HG03558 (cell line): Measurements from ENCODE around the gene SLC4A7.

Experiments
- ATAC-seq: cut with Tn5 transposase; IDR thresholded peaks from one replicate; pipeline ENCODE4 v1.9.1; 2021; ENCODE audit warnings: moderate number of reproducible peaks; ENCODE audit not compliant: unreplicated experiment; ENCODE audit errors: extremely low read depth

Gene SLC4A7

GRCh38 chr3:27368831-27369607 is 115.2 kb downstream of the SLC4A7 start, which contains the start of gene NEK10:
Gene NEK10 (minus strand): TSS chr3:27369383. CDS start chr3:27352882, 16,501 bp downstream.
- ATAC-seq: peak; percentile 100

- no peak for ATAC-seq
Observed at GRCh38 chr3:27366062-27366591, 118.1 kb downstream of the SLC4A7 start.

GRCh38 chr3:27360113-27361078 is 123.8 kb downstream of the SLC4A7 start:
- ATAC-seq: no peak

- ATAC-seq: no peak
Observed at GRCh38 chr3:27358372-27358771, 125.8 kb downstream of the SLC4A7 start.

- peak; percentile 73 for ATAC-seq
Observed at GRCh38 chr3:27357665-27358258, 126.4 kb downstream of the SLC4A7 start.

GRCh38 chr3:27356976-27357375 is 127.2 kb downstream of the SLC4A7 start:
- no peak for ATAC-seq

- ATAC-seq: no peak
Observed at GRCh38 chr3:27354588-27355203, 129.5 kb downstream of the SLC4A7 start.

- ATAC-seq: no peak
Observed at GRCh38 chr3:27354161-27354560, 130.0 kb downstream of the SLC4A7 start.

- ATAC-seq: no peak
Observed at GRCh38 chr3:27353221-27353620, 131.0 kb downstream of the SLC4A7 start.

GRCh38 chr3:27352047-27352446 is 132.1 kb downstream of the SLC4A7 start:
- ATAC-seq: no peak

- peak; percentile 56 for ATAC-seq
Observed at GRCh38 chr3:27349832-27350231, 134.4 kb downstream of the SLC4A7 start.

- no peak for ATAC-seq
Observed at GRCh38 chr3:27345959-27346865, 138.0 kb downstream of the SLC4A7 start.

- ATAC-seq: no peak
Observed at GRCh38 chr3:27345493-27345892, 138.7 kb downstream of the SLC4A7 start.

GRCh38 chr3:27345045-27345444 is 139.1 kb downstream of the SLC4A7 start:
- ATAC-seq: no peak

- no peak for ATAC-seq
Observed at GRCh38 chr3:27344192-27344591, 140.0 kb downstream of the SLC4A7 start.

GRCh38 chr3:27342267-27342666 is 141.9 kb downstream of the SLC4A7 start:
- no peak for ATAC-seq

- no peak for ATAC-seq
Observed at GRCh38 chr3:27340534-27340933, 143.7 kb downstream of the SLC4A7 start.

GRCh38 chr3:27335571-27335970 is 148.6 kb downstream of the SLC4A7 start:
- ATAC-seq: no peak

- ATAC-seq: no peak
Observed at GRCh38 chr3:27333843-27334242, 150.3 kb downstream of the SLC4A7 start.
